Nucleus accumbens (tissue), 56 donors: Measurements from ENCODE around the gene CCDC178.
"Not testable (repeated sequence)": the region's sequence is repeated elsewhere in the genome, so short reads cannot be mapped to it uniquely, and the experiment has no call there.

ENCODE experiments used
- DNase-seq, 56 donors: peaks; one replicate each; lab custom pipeline; 2025; lab: John Stamatoyannopoulos, UW

Gene CCDC178

GRCh38 chr18:33356735-33357134 is 83.8 kb downstream of the CCDC178 start:
- no peak for DNase-seq

GRCh38 chr18:33355756-33356155 is 84.8 kb downstream of the CCDC178 start:
- DNase-seq: no peak

- DNase-seq: no peak
Measured at GRCh38 chr18:33355263-33355662, 85.3 kb downstream of the CCDC178 start.

GRCh38 chr18:33350256-33350655 is 90.3 kb downstream of the CCDC178 start:
- DNase-seq: no peak

GRCh38 chr18:33339733-33340132 is 100.8 kb downstream of the CCDC178 start:
- not testable (repeated sequence) for DNase-seq

- no peak for DNase-seq
Measured at GRCh38 chr18:33334781-33335180, 105.7 kb downstream of the CCDC178 start.

- no peak for DNase-seq
Measured at GRCh38 chr18:33330711-33331110, 109.8 kb downstream of the CCDC178 start.

GRCh38 chr18:33326975-33327374 is 113.5 kb downstream of the CCDC178 start:
- no peak for DNase-seq

- DNase-seq: no peak
Measured at GRCh38 chr18:33317640-33318039, 122.9 kb downstream of the CCDC178 start.

- DNase-seq: no peak
Measured at GRCh38 chr18:33316146-33316587, 124.4 kb downstream of the CCDC178 start.

GRCh38 chr18:33307520-33307919 is 133.0 kb downstream of the CCDC178 start:
- DNase-seq: no peak

- DNase-seq: no peak
Measured at GRCh38 chr18:33304277-33304676, 136.2 kb downstream of the CCDC178 start.

GRCh38 chr18:33291539-33291938 is 149.0 kb downstream of the CCDC178 start:
- no peak for DNase-seq

- no peak for DNase-seq
Measured at GRCh38 chr18:33288082-33288716, 152.3 kb downstream of the CCDC178 start.

- DNase-seq: no peak
Measured at GRCh38 chr18:33282709-33283333, 157.7 kb downstream of the CCDC178 start.

GRCh38 chr18:33282142-33282541 is 158.4 kb downstream of the CCDC178 start:
- DNase-seq: no peak

GRCh38 chr18:33277431-33277830 is 163.1 kb downstream of the CCDC178 start:
- no peak for DNase-seq

- no peak for DNase-seq
Measured at GRCh38 chr18:33275843-33276242, 164.7 kb downstream of the CCDC178 start.

- DNase-seq: no peak
Measured at GRCh38 chr18:33270297-33270696, 170.2 kb downstream of the CCDC178 start.

GRCh38 chr18:33269223-33269622 is 171.3 kb downstream of the CCDC178 start:
- no peak for DNase-seq

GRCh38 chr18:33264566-33264965 is 176.0 kb downstream of the CCDC178 start:
- no peak for DNase-seq

GRCh38 chr18:33239298-33239697 is 201.2 kb downstream of the CCDC178 start:
- no peak for DNase-seq

GRCh38 chr18:33232318-33232626 is 208.2 kb downstream of the CCDC178 start:
- no peak for DNase-seq
